ENCODE measurements around the gene SET.

Gene SET

GRCh38 chr9:128735373-128735772 lies 46.4 kb downstream of the SET start:
- WGBS: 79% methylated on average over 2 of the region's 2 CpGs
- no peak overlapping the region for H3K27ac ChIP-seq (ENCODE audit: low read depth, low read length)
- no peaks in the 10 kb centered on the region for H3K4me1 ChIP-seq (ENCODE audit: insufficient read depth, low read length)
- no peaks in the 10 kb centered on the region for H3K27me3 ChIP-seq (ENCODE audit: insufficient read depth, low read length)
- peaks cover 18% of the 10 kb centered on the region; the same call in 1 of the 2 replicates for H3K36me3 ChIP-seq (ENCODE audit: insufficient read depth, low read length)
- no peaks in the 10 kb centered on the region for H3K9me3 ChIP-seq (ENCODE audit: insufficient read depth, low read depth, low read length)
- no peak overlapping the region for H3K4me3 ChIP-seq (ENCODE audit: low read length)
- no peak overlapping the region for H3K9ac ChIP-seq (ENCODE audit: low read depth, low read length)

DNA sequence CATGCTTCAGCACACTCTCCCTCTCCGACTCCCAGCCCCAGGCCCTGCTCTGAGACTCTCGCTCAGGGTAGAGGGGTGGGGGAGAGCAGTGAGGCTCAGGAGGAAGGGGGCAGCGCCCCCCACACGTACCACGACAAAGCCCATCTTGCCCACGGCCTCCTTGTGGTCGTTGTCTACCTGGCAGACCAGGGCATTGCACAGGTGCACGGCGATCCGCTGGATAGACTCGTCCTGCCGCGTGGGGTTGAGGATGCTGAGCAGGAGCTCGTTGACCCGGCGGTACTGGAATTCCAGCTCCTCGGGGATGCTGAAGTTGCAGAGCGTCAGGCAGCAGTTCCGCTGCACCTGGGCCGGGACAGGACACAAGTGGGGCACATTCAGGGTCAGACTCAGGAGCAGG lies 53.4 kb downstream of the SET start:
- no peak overlapping the region for H3K9ac ChIP-seq (ENCODE audit: low read depth, low read length)
- H3K27ac ChIP-seq (ENCODE audit: low read depth, low read length): no peak overlapping the region
- no peaks in the 10 kb centered on the region for H3K27me3 ChIP-seq (ENCODE audit: insufficient read depth, low read length)
- H3K4me1 ChIP-seq (ENCODE audit: insufficient read depth, low read length): no peaks in the 10 kb centered on the region
- no peak overlapping the region for H3K4me3 ChIP-seq (ENCODE audit: low read length)
- WGBS: 89% methylated on average over 19 of the region's 20 CpGs
- H3K9me3 ChIP-seq (ENCODE audit: insufficient read depth, low read depth, low read length): no peaks in the 10 kb centered on the region
- peaks cover 4% of the 10 kb centered on the region; the same call in 1 of the 2 replicates for H3K36me3 ChIP-seq (ENCODE audit: insufficient read depth, low read length)

- no peak overlapping the region for H3K9ac ChIP-seq (ENCODE audit: low read depth, low read length)
- no peaks in the 10 kb centered on the region for H3K4me1 ChIP-seq (ENCODE audit: insufficient read depth, low read length)
- no peak overlapping the region for H3K27ac ChIP-seq (ENCODE audit: low read depth, low read length)
- H3K27me3 ChIP-seq (ENCODE audit: insufficient read depth, low read length): no peaks in the 10 kb centered on the region
- no peak overlapping the region for H3K4me3 ChIP-seq (ENCODE audit: low read length)
- no peaks in the 10 kb centered on the region for H3K9me3 ChIP-seq (ENCODE audit: insufficient read depth, low read depth, low read length)
- H3K36me3 ChIP-seq (ENCODE audit: insufficient read depth, low read length): peaks cover 4% of the 10 kb centered on the region; the same call in 1 of the 2 replicates
- 89% methylated on average over 1 of the region's 1 CpG for WGBS
These were observed 54.4 kb downstream of the SET start for GRCh38 chr9:128743421-128743820.

Data from HUES64 (cell line).